Skeletal muscle cell (primary cell): ENCODE data around the gene FBXW5.

ENCODE experiments used
- DNase-seq: peaks from one replicate; pipeline ENCODE4 v3.0.0-alpha.2; 2010; ENCODE audit warnings: low read depth
- H3K4me3 ChIP-seq: 2 replicates; pipeline ENCODE4 v1.5.1; 2011; ENCODE audit warnings: low read depth, mild to moderate bottlenecking, control low read depth, low read length, moderate library complexity

The FBXW5 gene

GRCh38 chr9:136896027-136896426 is 48.5 kb downstream of the FBXW5 start:
- H3K4me3 ChIP-seq, result no peak overlapping the region
- no peak for DNase-seq

GRCh38 chr9:136890661-136891060 is 53.9 kb downstream of the FBXW5 start:
- DNase-seq, result no peak
- no peak overlapping the region for H3K4me3 ChIP-seq
